Heart right ventricle (tissue), 16 donors: Measurements from ENCODE around the gene SHROOM3. TPM values are rescaled to one million over a fixed set of nuclear protein-coding genes. Genes with fewer than 3 reads are reported as not detected.

Experiments
- ATAC-seq, 8 donors: fragments of 200-7000 bp; cut with Tn5 transposase; one replicate each; pipeline ENCODE4 v1.9.1; 2020; ENCODE audit warnings: mild to moderate bottlenecking in 8 of 8, moderate library complexity in 8 of 8, moderate number of reproducible peaks in 1 of 8
- DNase-seq, 2 donors: peaks; one replicate each; pipeline ENCODE4 v3.0.0-alpha.2; 2020
- H3K27ac ChIP-seq, 10 donors: fragments of 200-600 bp; sonication (generic) in 2 of 10; one replicate each; pipeline versions ENCODE4 v1.5.0 to v1.8.0; 2020 to 2022; ENCODE audit warnings: mild to moderate bottlenecking in 3 of 10
- H3K27me3 ChIP-seq, 7 donors: fragments of 200-600 bp; one replicate each; pipeline ENCODE4 v1.8.0; 2021 to 2022; ENCODE audit warnings: mild to moderate bottlenecking in 2 of 7
- H3K36me3 ChIP-seq, 9 donors: fragments of 200-600 bp; sonication (generic) in 1 of 9; one replicate each; pipeline versions ENCODE4 v1.5.0 to v1.8.0; 2020 to 2022; ENCODE audit warnings: mild to moderate bottlenecking in 2 of 9
- H3K4me1 ChIP-seq, 9 donors: fragments of 200-600 bp; sonication (generic) in 1 of 9; one replicate each; pipeline versions ENCODE4 v1.5.0 to v1.8.0; 2020 to 2022; ENCODE audit warnings: mild to moderate bottlenecking in 4 of 9
- H3K4me3 ChIP-seq, 10 donors: fragments of 200-600 bp; sonication (generic) in 2 of 10; one replicate each; pipeline versions ENCODE4 v1.5.0 to v1.8.0; 2020 to 2022; ENCODE audit warnings: mild to moderate bottlenecking in 7 of 10, moderate library complexity in 2 of 10
- H3K9me3 ChIP-seq, 11 donors: fragments of 200-600 bp in 10 of 11; sonication (generic) in 2 of 11; one replicate each; pipeline versions ENCODE4 v1.5.0 to v1.8.0; 2013 to 2022; ENCODE audit warnings: mild to moderate bottlenecking in 2 of 11, control low read depth in 1 of 11, moderate library complexity in 1 of 11
- WGBS, 2 donors: extraction: QIAGEN DNeasy Blood & Tissue Kit; methylation state at CpG; one replicate each; pipeline ENCODE4 v1.1.7; 2013; ENCODE audit warnings: inconsistent platforms in 1 of 2; 5-methylcytosine and 5-hydroxymethylcytosine counted together
- intact Hi-C, 10 donors: fragments of 100-400 bp; cut with DNase I; formaldehyde crosslinking; loops; one replicate each; pipeline versions ENCODE4 v1.11.1 to v1.14.2; 2022
- polyA plus RNA-seq, 2 donors: library from polyadenylated mRNA; stranded (reverse); fragments of 200-250 nt; gene quantifications; one replicate each; pipeline ENCODE4 v1.2.3, GENCODE V29; 2013
- total RNA-seq, 10 donors: library from RNA; stranded (reverse); fragmentation: NEBNext Ultra II Directional in 3 of 10; extraction: Animal tissue kit (Norgen Biotek cat#: 25700) in 3 of 10; gene quantifications; one replicate each; pipeline versions ENCODE4 v1.2.1 to v1.2.4, GENCODE V29; 2021 to 2023
- TF ChIP-seq, protein P1 (sequence below), 9 donors: fragments of 200-600 bp; sonication (generic) in 2 of 9; IDR thresholded peaks; one replicate each; pipeline versions ENCODE4 v1.5.0 to v1.8.0; 2021 to 2022; ENCODE audit warnings: antibody characterized with exemption in 9 of 9, mild to moderate bottlenecking in 5 of 9, moderate library complexity in 1 of 9
- donor health status: Arrhythmogenic right ventricular cardiomyopathy.
- donor health status: ischemic (EF 13 %, LVEDD 7.1; RV severe dilation, severe dysfunction).
- donor health status: healthy with polysubstance abuse.
- donor health status: DM: no; HTN: yes; CAD: no.
- donor health status: DM: no; HTN: no; CAD: no.
- donor health status: ischemic (EF 25% LVEDD 6.9; RV normal size, moderate dysfunction).
- donor health status: ischemic (EF 25% LVEDD 5.7; RV mildly dilated, moderate dysfunction).
- donor health status: healthy.
- donor health status: DM: yes; HTN: yes; CAD: no.
- donor health status: Ischemic cardiomyopathy.
- donor health status: ischemic (EF 35%, LVEDD 5.7; RV mildly dilated, moderate dysfunction).
- donor health status: nonischemic (EF 11% LVEDD 7.7; RV severe dilation, severe dysfunction).
- donor health status: DM: yes; HTN: yes; CAD: no.
- donor health status: PGD.
- donor health status: ischemic (EF 29% LVEDD 5.4; RV normal size, mild dysfunction).
- donor health status: nonischemic (EF 23%, LVEDD 6.1; RV moderate dilation, normal function).

Gene SHROOM3
- total and polyA plus RNA-seq, 12 donors = 1.7 to 33.3 (median 15.9) TPM

DNA sequence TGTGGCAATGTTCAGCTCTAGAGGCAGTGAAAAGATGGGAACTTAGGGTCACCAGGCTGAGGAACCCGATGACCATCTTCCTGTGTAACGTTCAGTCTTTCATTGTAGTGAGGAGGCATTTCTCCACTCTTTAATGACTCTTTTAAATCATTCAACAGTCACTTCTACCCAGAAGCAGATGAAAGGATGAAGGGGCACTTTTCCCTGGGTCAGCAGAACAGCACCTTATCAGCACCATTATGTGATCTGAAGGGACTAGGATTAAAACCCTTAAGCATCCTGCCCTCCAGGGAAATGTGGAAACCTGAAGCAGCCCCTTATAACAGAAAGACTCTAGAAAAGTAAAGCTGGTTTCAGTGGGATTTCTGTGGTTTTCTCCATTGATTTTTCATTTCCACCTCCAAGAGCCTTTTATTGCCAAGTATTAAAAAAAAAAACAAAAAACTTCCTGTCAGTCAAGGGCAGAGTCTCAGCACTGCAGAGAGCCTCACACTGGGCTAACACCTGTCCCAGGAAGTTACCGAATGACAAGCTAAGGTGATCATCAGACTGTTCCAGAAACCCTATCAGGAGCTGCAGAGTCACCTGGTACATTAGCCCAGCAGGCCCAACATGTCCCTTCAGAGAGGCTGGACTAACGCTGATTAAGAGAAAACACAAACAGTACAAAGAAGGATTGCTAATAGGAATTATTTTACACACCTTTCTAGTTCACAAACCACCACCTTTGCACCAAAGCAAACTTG lies 185.9 kb downstream of the SHROOM3 start:
- ATAC-seq = peak in 1 of 8 donors; percentile 28
- TF ChIP-seq, protein P1, sequence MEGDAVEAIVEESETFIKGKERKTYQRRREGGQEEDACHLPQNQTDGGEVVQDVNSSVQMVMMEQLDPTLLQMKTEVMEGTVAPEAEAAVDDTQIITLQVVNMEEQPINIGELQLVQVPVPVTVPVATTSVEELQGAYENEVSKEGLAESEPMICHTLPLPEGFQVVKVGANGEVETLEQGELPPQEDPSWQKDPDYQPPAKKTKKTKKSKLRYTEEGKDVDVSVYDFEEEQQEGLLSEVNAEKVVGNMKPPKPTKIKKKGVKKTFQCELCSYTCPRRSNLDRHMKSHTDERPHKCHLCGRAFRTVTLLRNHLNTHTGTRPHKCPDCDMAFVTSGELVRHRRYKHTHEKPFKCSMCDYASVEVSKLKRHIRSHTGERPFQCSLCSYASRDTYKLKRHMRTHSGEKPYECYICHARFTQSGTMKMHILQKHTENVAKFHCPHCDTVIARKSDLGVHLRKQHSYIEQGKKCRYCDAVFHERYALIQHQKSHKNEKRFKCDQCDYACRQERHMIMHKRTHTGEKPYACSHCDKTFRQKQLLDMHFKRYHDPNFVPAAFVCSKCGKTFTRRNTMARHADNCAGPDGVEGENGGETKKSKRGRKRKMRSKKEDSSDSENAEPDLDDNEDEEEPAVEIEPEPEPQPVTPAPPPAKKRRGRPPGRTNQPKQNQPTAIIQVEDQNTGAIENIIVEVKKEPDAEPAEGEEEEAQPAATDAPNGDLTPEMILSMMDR (IDR thresholded peaks at IDR 0.05) = no peak
- Histone ChIP-seq H3K27ac (no peak overlapping the region), H3K36me3 (no peaks in the 10 kb centered on the region), H3K27me3 (no peaks in the 10 kb centered on the region), H3K4me1 (peaks cover 3 to 41% (median 20%) of the 10 kb centered on the region in 9 donors), H3K9me3 (no peaks in the 10 kb centered on the region), H3K4me3 (no peak overlapping the region)
- WGBS, 2 donors = 48 to 59% methylated on average over 4 of the region's 4 CpGs
- intact Hi-C loops = no loop called here
- DNase-seq = no peak

DNA sequence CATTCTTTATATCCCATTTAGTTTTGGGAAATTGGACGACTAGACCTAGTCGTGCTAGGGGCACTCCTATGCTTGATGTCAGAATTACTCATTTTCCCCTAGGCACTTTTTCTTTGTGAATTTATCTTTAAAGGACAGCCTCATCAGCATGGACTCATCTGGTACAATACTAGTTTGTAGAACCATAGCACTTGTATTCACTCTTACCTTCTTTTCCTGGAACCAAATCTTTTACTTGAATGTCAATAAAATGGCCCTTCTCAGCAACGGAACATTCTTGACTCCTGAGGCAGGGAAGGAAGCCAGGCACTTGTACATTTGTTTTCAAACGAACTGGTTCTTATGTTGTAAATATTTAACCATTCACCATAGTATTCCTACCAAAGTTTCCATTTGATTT lies 187.1 kb downstream of the SHROOM3 start:
- no peak for DNase-seq
- Histone ChIP-seq H3K27ac (peak overlapping the region in 1 of 10 donors; percentile 36), H3K4me3 (no peak overlapping the region), H3K36me3 (no peaks in the 10 kb centered on the region), H3K4me1 (peaks cover 3 to 41% (median 20%) of the 10 kb centered on the region in 9 donors), H3K27me3 (no peaks in the 10 kb centered on the region), H3K9me3 (no peaks in the 10 kb centered on the region)
- TF ChIP-seq, protein P1 (IDR thresholded peaks at IDR 0.05) = no peak
- no peak for ATAC-seq
- WGBS, 2 donors = 54 to 66% methylated on average over 4 of the region's 4 CpGs
- intact Hi-C loops = no loop called here

DNA sequence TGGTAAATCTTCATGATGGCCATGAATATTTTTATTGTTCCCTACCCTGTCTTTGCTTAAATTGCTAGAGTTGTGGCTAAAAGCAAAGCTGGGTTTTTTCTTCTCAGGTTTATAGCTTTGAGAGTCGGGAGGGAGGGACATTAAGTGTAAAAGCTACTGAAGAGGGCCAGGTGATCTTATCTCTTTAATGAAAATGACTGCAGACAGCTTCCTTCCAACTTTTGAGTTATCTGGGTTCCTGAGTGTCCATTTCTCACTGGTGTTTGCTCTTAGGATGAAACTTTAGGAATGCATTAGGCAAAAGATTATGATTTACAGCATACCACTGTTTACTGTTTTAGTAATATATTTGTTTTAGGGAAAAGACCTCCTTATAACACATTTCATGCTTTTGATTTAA lies 187.7 kb downstream of the SHROOM3 start:
- Histone ChIP-seq H3K27ac (peak overlapping the region in 1 of 10 donors; percentile 36), H3K9me3 (no peaks in the 10 kb centered on the region), H3K36me3 (no peaks in the 10 kb centered on the region), H3K4me3 (no peak overlapping the region), H3K27me3 (no peaks in the 10 kb centered on the region), H3K4me1 (peaks cover 3 to 45% (median 21%) of the 10 kb centered on the region in 9 donors)
- WGBS, 2 donors = 66 to 70% methylated on average over 1 of the region's 1 CpG
- TF ChIP-seq, protein P1 (IDR thresholded peaks at IDR 0.05) = no peak
- ATAC-seq (no peak), DNase-seq (no peak)
- intact Hi-C loops = no loop called here

DNA sequence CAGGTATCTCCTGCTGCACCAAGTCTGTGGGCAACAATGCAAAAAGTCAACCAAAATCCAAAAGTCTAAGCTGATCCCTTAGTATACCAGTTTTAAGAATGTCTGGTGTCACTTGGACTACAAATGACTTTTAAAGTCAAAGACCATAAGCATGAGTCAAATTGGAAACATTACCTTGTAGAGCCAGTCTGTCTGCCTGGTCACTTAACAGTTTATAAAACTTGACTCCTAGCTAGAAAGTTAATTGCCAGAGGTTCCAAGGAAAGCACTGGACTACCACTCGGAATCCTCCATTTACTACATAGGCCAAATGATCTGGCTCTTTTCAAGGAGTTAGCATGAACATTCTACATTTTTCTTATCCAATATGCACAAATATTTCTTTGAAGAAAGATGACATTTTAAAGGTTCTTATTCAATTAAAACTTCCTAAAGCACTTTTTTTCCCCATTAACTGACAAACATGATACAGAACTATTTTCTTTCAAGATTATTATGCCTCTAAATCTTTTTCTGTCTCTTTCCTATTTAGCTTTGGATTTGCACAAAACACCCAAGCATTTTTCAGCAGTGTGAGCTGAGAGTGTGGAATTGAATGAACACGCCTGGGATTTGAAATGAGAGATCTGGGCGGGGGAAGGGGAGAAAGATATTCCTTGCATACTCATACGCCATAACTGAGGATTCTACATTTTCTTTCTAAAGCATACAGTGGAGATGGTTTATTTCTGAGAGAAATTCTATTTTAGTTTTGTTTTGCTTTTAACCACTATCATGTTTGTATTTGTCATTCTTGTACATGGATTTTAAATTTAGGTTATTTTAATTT lies 188.4 kb downstream of the SHROOM3 start:
- TF ChIP-seq, protein P1 (IDR thresholded peaks at IDR 0.05) = no peak
- intact Hi-C loops = no loop called here
- DNase-seq (no peak), ATAC-seq (peak in 1 of 8 donors; percentile 46)
- Histone ChIP-seq H3K9me3 (no peaks in the 10 kb centered on the region), H3K27me3 (no peaks in the 10 kb centered on the region), H3K4me1 (peaks cover 3 to 45% (median 21%) of the 10 kb centered on the region in 9 donors), H3K27ac (peak overlapping the region in 7 of 10 donors; percentile 13 to 68 (median 66)), H3K36me3 (no peaks in the 10 kb centered on the region), H3K4me3 (no peak overlapping the region)
- 74 to 78% methylated on average over 4 of the region's 4 CpGs for WGBS, 2 donors
